Gastrocnemius medialis (tissue), 4 donors: ENCODE data around the gene GALNS. TPM values are rescaled to one million over a fixed set of nuclear protein-coding genes. Genes with fewer than 3 reads are reported as not detected.

Experiments used
- ATAC-seq, 2 donors: fragments of 150-250 bp; one replicate each; pipeline ENCODE4 v1.9.1; 2016
- DNase-seq, 2 donors: peaks; one replicate each; pipeline ENCODE4 v3.0.0-alpha.2; 2019
- H3K27ac ChIP-seq, 4 donors: fragments of 200-600 bp; sonication (generic); 1 replicate in 1 of 4; 2 replicates in 3 of 4; pipeline ENCODE4 v1.5.1; 2016 to 2018; ENCODE audit warnings: mild to moderate bottlenecking in 2 of 4, moderate library complexity in 1 of 4
- H3K27me3 ChIP-seq, 3 donors: fragments of 200-600 bp; sonication (generic) in 2 of 3; 1 replicate in 1 of 3; 2 replicates in 2 of 3; pipeline versions ENCODE4 v1.5.1 to v1.6.0; 2016 to 2019; ENCODE audit warnings: mild to moderate bottlenecking in 1 of 3, moderate library complexity in 1 of 3
- H3K36me3 ChIP-seq, 2 donors: fragments of 200-600 bp; sonication (generic) in 1 of 2; one replicate each; pipeline ENCODE4 v1.5.1; 2017 to 2018
- H3K4me1 ChIP-seq, 2 donors: fragments of 200-600 bp; sonication (generic) in 1 of 2; one replicate each; pipeline ENCODE4 v1.5.1; 2016 to 2017; ENCODE audit warnings: mild to moderate bottlenecking in 2 of 2
- H3K4me3 ChIP-seq, 4 donors: fragments of 200-600 bp; sonication (generic) in 3 of 4; 1 replicate in 1 of 4; 2 replicates in 3 of 4; pipeline ENCODE4 v1.5.1; 2016 to 2019; ENCODE audit warnings: mild to moderate bottlenecking in 2 of 4
- H3K9me3 ChIP-seq, 3 donors: fragments of 200-600 bp; sonication (generic) in 2 of 3; 1 replicate in 1 of 3; 2 replicates in 2 of 3; pipeline ENCODE4 v1.5.1; 2016 to 2019
- CTCF ChIP-seq, 5 experiments: fragments of 450-650 bp in 3 of 5; fragments of 200-600 bp in 2 of 5; sonication (generic) in 2 of 5; IDR thresholded peaks in 4 of 5; conservative IDR thresholded peaks in 1 of 5; 1 replicate in 4 of 5; 2 replicates in 1 of 5; pipeline ENCODE4 v1.5.1; 2016 to 2019; ENCODE audit warnings: antibody characterized with exemption in 5 of 5, mild to moderate bottlenecking in 3 of 5, moderate library complexity in 3 of 5
- POLR2A ChIP-seq, 2 donors: fragments of 450-650 bp; IDR thresholded peaks; one replicate each; pipeline ENCODE4 v1.6.1; 2017; ENCODE audit warnings: antibody characterized with exemption in 2 of 2, mild to moderate bottlenecking in 2 of 2, moderate library complexity in 2 of 2
- in situ Hi-C, 4 donors: fragments of 200-750 bp; cut with MboI; loops; one replicate each; pipeline versions ENCODE4 v1.15.0 to v1.8.0; 2017; ENCODE audit warnings: low sequenced_read_pairs in 4 of 4
- intact Hi-C: fragments of 100-400 bp; cut with DNase I; formaldehyde crosslinking; loops from one replicate; pipeline ENCODE4 v1.15.1; 2023; ENCODE audit warnings: low total_unique reads
- total RNA-seq, 4 donors: library from RNA; depleted of rRNA; stranded (reverse); fragments of >200 nt; gene quantifications; one replicate each; pipeline versions ENCODE4 v1.1.0 to v1.2.3, GENCODE V29; 2016

The GALNS gene
- total RNA-seq, 4 donors from 2014 or later: 8.8 to 14.7 (median 10.0) TPM

GRCh38 chr16:88867581-88868246, 11.0 kb upstream of the GALNS start:
- no peaks in the 10 kb centered on the region for H3K27me3 ChIP-seq
- in situ Hi-C loops: loop anchor here in 1 of 4 donors (25.0 kb wide), 1 partner anchor 345 kb away; the partner anchor contains the start of genes SLC22A31 and ZNF778

GRCh38 chr16:88866151-88866920, 9.6 kb upstream of the GALNS start, which contains the start of gene PABPN1L:
Gene PABPN1L, minus strand, starts transcription at chr16:88866660. Its CDS starts 54 bp downstream, at chr16:88866606.
- DNase-seq: no peak
- Histone ChIP-seq H3K4me1 (no peaks in the 10 kb centered on the region), H3K27me3 (no peaks in the 10 kb centered on the region)

More at GRCh38 chr16:88867581-88868246, 11.0 kb upstream of the GALNS start:
- DNase-seq (no peak), ATAC-seq (no peak)
- peaks cover 0 to 4% of the 10 kb centered on the region in 2 donors for H3K36me3 ChIP-seq
- intact Hi-C loops: no loop called here
- no peaks in the 10 kb centered on the region for H3K9me3 ChIP-seq
- TF ChIP-seq CTCF (IDR thresholded peaks at IDR 0.05 in 4 of 5, conservative IDR thresholded peaks at IDR 0.05 in 1 of 5): no peak
- TF ChIP-seq POLR2A (IDR thresholded peaks at IDR 0.05): no peak
- no peak overlapping the region for H3K4me3 ChIP-seq
- H3K4me1 ChIP-seq: no peaks in the 10 kb centered on the region
- H3K27ac ChIP-seq: no peak overlapping the region

DNA sequence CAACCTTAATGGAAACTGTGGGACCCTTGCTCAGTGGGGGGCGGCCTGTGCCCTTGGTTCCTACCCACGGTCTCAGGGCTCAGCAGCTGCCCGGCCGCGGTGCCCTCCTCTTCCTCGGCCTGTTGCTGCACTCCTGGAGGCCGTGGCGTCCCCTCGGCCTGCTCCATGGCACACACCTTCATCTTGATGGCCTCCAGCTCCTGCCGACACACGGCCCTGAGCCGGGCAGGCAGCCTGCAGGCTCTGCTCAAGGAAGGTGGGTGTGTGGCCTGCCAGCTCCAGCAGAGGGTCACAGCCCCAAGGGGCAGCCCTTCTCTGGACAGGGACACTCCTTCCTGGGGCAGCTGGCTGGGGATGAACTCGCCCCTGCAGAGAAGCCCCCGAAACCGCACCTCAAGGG, 9.0 kb upstream of the GALNS start:
- ATAC-seq (no peak), DNase-seq (no peak)
- in situ Hi-C loops (loop anchor here in 1 of 4 donors (25.0 kb wide), 1 partner anchor 347 kb away; the partner anchor contains the start of genes SLC22A31 and ZNF778), intact Hi-C loops (no loop called here)
- Histone ChIP-seq H3K27me3 (no peaks in the 10 kb centered on the region), H3K27ac (no peak overlapping the region), H3K4me1 (no peaks in the 10 kb centered on the region), H3K4me3 (no peak overlapping the region), H3K36me3 (peaks cover 0 to 23% of the 10 kb centered on the region in 2 donors), H3K9me3 (no peaks in the 10 kb centered on the region)
- TF ChIP-seq CTCF (IDR thresholded peaks at IDR 0.05 in 4 of 5, conservative IDR thresholded peaks at IDR 0.05 in 1 of 5) (no peak), POLR2A (IDR thresholded peaks at IDR 0.05) (no peak)

More at GRCh38 chr16:88866151-88866920, 9.6 kb upstream of the GALNS start, which contains the start of gene PABPN1L:
- H3K36me3 ChIP-seq: peaks cover 0 to 17% of the 10 kb centered on the region in 2 donors
- in situ Hi-C loops (loop anchor here in 1 of 4 donors (25.0 kb wide), 1 partner anchor 346 kb away; the partner anchor contains the start of genes SLC22A31 and ZNF778), intact Hi-C loops (no loop called here)
- no peaks in the 10 kb centered on the region for H3K9me3 ChIP-seq
- ATAC-seq: no peak
- H3K4me3 ChIP-seq: no peak within 1 kb of the TSS
- no peak within 1 kb of the TSS for H3K27ac ChIP-seq
- TF ChIP-seq CTCF (IDR thresholded peaks at IDR 0.05 in 4 of 5, conservative IDR thresholded peaks at IDR 0.05 in 1 of 5) (no peak), POLR2A (IDR thresholded peaks at IDR 0.05) (no peak)

- Histone ChIP-seq H3K9me3 (no peaks in the 10 kb centered on the region), H3K4me3 (no peak overlapping the region), H3K27me3 (no peaks in the 10 kb centered on the region), H3K4me1 (no peaks in the 10 kb centered on the region), H3K27ac (no peak overlapping the region), H3K36me3 (peaks cover 0 to 27% of the 10 kb centered on the region in 2 donors)
- intact Hi-C loops: no loop called here
- TF ChIP-seq POLR2A (IDR thresholded peaks at IDR 0.05) (no peak), CTCF (IDR thresholded peaks at IDR 0.05 in 4 of 5, conservative IDR thresholded peaks at IDR 0.05 in 1 of 5) (no peak)
- DNase-seq (no peak), ATAC-seq (no peak)
- in situ Hi-C loops: loop anchor here in 1 of 4 donors (25.0 kb wide), 1 partner anchor 347 kb away; the partner anchor contains the start of genes SLC22A31 and ZNF778
Observed at GRCh38 chr16:88865310-88865709, 8.6 kb upstream of the GALNS start.
